Endometrial microvascular endothelial cells (primary cell): ENCODE data around the gene CCDC171. TPM values are rescaled to one million over a fixed set of nuclear protein-coding genes. Genes with fewer than 3 reads are reported as not detected.

Experiments
- in situ Hi-C: cut with HindIII; loops from 2 replicates; pipeline ENCODE4 v1.10.0; 2017; ENCODE audit warnings: low sequenced_read_pairs, low pct_unique_long_range_greater_than_20kb; ENCODE audit errors: inconsistent ontology term
- total RNA-seq: library from RNA; depleted of rRNA; stranded (reverse); fragments of >200 nt; gene quantifications from one replicate; pipeline ENCODE4 v1.2.3, GENCODE V29; 2015; ENCODE audit errors: inconsistent ontology term

The CCDC171 gene
- total RNA-seq, 1 donor from 2014 or later, result 0.28 TPM

DNA sequence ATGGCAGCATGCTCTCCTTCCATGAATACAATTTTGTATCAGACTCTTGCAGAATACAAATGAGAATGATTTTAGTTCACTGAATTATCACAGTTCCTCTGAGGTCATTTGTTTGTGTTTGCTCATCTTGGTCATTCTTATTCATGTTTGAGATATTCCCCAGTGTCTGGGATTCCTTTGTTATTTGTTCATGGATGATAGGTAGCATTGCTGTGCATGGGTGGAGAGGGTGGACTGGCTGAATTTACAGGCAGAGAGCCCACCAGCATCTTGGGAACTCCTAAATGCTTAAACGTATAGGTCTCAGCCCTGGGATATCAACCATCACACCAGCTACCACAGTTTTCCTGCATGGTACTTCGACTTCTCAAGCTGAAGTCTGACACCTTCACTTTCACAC lies 459.8 kb downstream of the CCDC171 start:
- in situ Hi-C loops, result no loop called here

- in situ Hi-C loops, result no loop called here
Observed at GRCh38 chr9:16013366-16013765, 460.5 kb downstream of the CCDC171 start.

DNA sequence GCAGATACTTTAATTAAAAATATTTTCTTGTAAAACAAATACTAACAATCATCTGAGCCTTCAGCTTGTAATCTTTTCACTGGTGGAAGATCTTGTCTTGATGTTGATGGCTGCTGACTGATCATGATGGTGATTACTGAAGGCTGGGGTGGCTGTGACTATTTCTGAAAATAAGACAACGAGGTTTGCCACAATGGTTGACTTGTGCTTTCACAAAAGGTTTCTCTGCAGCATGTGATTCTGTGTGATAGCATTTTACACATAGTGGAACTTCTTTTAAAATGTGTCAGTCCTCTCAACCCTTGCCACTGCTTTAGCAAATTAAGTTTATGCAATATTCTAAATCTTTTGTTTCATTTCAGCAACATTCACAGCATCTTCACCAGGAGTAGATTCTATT lies 461.0 kb downstream of the CCDC171 start:
- in situ Hi-C loops, result no loop called here

GRCh38 chr9:16022228-16022627 lies 469.4 kb downstream of the CCDC171 start:
- in situ Hi-C loops, result no loop called here

GRCh38 chr9:16023446-16023845 lies 470.6 kb downstream of the CCDC171 start:
- in situ Hi-C loops, result no loop called here

Other genes with a start within 250 kb of the CCDC171 start
- gene TTC39B, start 245.8 kb upstream of the CCDC171 start, total RNA-seq, result 4.4 TPM
- 28.4 TPM for gene SNAPC3, start 130.2 kb upstream of the CCDC171 start, total RNA-seq
- 63.9 TPM for gene PSIP1, start 42.1 kb upstream of the CCDC171 start, total RNA-seq